ENCODE data around the gene SHOC2.

SHOC2 gene

GRCh38 chr10:111037858-111038257, 118.5 kb downstream of the SHOC2 start:
- Histone ChIP-seq H3K27ac (ENCODE audit: low read depth, low read length, poor library complexity, severe bottlenecking) (no peak overlapping the region), H2AFZ (ENCODE audit: low read length) (no peak overlapping the region), H3K4me2 (ENCODE audit: low read length) (no peak overlapping the region), H3K79me2 (ENCODE audit: insufficient read depth, low read length) (no peaks in the 10 kb centered on the region), H4K20me1 (ENCODE audit: insufficient read depth, low read length) (no peaks in the 10 kb centered on the region), H3K4me3 (ENCODE audit: low read depth, low read length, poor library complexity, severe bottlenecking) (no peak overlapping the region), H3K36me3 (ENCODE audit: insufficient read depth, low read length) (no peaks in the 10 kb centered on the region), H3K9me3 (ENCODE audit: low read length) (peaks cover 12% of the 10 kb centered on the region), H3K4me1 (ENCODE audit: insufficient read depth, low read length, severe bottlenecking) (no peaks in the 10 kb centered on the region), H3F3A (ENCODE audit: insufficient read depth, low read length) (no peaks in the 10 kb centered on the region), H3K9ac (ENCODE audit: low read length) (no peak overlapping the region), H3K27me3 (ENCODE audit: insufficient read depth, low read length) (no peaks in the 10 kb centered on the region), H3K9me2 (ENCODE audit: low read depth, low read length) (no peaks in the 10 kb centered on the region)
- TF ChIP-seq, protein P1, sequence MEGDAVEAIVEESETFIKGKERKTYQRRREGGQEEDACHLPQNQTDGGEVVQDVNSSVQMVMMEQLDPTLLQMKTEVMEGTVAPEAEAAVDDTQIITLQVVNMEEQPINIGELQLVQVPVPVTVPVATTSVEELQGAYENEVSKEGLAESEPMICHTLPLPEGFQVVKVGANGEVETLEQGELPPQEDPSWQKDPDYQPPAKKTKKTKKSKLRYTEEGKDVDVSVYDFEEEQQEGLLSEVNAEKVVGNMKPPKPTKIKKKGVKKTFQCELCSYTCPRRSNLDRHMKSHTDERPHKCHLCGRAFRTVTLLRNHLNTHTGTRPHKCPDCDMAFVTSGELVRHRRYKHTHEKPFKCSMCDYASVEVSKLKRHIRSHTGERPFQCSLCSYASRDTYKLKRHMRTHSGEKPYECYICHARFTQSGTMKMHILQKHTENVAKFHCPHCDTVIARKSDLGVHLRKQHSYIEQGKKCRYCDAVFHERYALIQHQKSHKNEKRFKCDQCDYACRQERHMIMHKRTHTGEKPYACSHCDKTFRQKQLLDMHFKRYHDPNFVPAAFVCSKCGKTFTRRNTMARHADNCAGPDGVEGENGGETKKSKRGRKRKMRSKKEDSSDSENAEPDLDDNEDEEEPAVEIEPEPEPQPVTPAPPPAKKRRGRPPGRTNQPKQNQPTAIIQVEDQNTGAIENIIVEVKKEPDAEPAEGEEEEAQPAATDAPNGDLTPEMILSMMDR (IDR thresholded peaks at IDR 0.05; ENCODE audit: low read length), result peak; percentile 31
- TF ChIP-seq EZH2 (IDR thresholded peaks at IDR 0.05; ENCODE audit: borderline replicate concordance, low read length), result no peak

- Histone ChIP-seq H3K79me2 (ENCODE audit: insufficient read depth, low read length) (no peaks in the 10 kb centered on the region), H3K9me2 (ENCODE audit: low read depth, low read length) (no peaks in the 10 kb centered on the region), H3K9me3 (ENCODE audit: low read length) (peaks cover 12% of the 10 kb centered on the region), H3K4me1 (ENCODE audit: insufficient read depth, low read length, severe bottlenecking) (no peaks in the 10 kb centered on the region), H3K36me3 (ENCODE audit: insufficient read depth, low read length) (no peaks in the 10 kb centered on the region), H2AFZ (ENCODE audit: low read length) (no peak overlapping the region), H3K4me3 (ENCODE audit: low read depth, low read length, poor library complexity, severe bottlenecking) (no peak overlapping the region), H3F3A (ENCODE audit: insufficient read depth, low read length) (no peaks in the 10 kb centered on the region), H3K9ac (ENCODE audit: low read length) (no peak overlapping the region), H4K20me1 (ENCODE audit: insufficient read depth, low read length) (no peaks in the 10 kb centered on the region), H3K27ac (ENCODE audit: low read depth, low read length, poor library complexity, severe bottlenecking) (no peak overlapping the region), H3K27me3 (ENCODE audit: insufficient read depth, low read length) (no peaks in the 10 kb centered on the region), H3K4me2 (ENCODE audit: low read length) (no peak overlapping the region)
- TF ChIP-seq, protein P1 (IDR thresholded peaks at IDR 0.05; ENCODE audit: low read length), result no peak
- TF ChIP-seq EZH2 (IDR thresholded peaks at IDR 0.05; ENCODE audit: borderline replicate concordance, low read length), result no peak
These were observed 120.1 kb downstream of the SHOC2 start for GRCh38 chr10:111039522-111039921.

GRCh38 chr10:111057006-111057405, 137.6 kb downstream of the SHOC2 start:
- H3K27ac ChIP-seq (ENCODE audit: low read depth, low read length, poor library complexity, severe bottlenecking), result no peak overlapping the region
- H3K9me2 ChIP-seq (ENCODE audit: low read depth, low read length), result no peaks in the 10 kb centered on the region
- H3K4me1 ChIP-seq (ENCODE audit: insufficient read depth, low read length, severe bottlenecking), result no peaks in the 10 kb centered on the region
- no peak overlapping the region for H2AFZ ChIP-seq (ENCODE audit: low read length)
- peaks cover 12% of the 10 kb centered on the region for H3K9me3 ChIP-seq (ENCODE audit: low read length)
- no peaks in the 10 kb centered on the region for H3K27me3 ChIP-seq (ENCODE audit: insufficient read depth, low read length)
- no peaks in the 10 kb centered on the region for H3K36me3 ChIP-seq (ENCODE audit: insufficient read depth, low read length)
- no peaks in the 10 kb centered on the region for H4K20me1 ChIP-seq (ENCODE audit: insufficient read depth, low read length)
- H3K4me2 ChIP-seq (ENCODE audit: low read length), result no peak overlapping the region
- TF ChIP-seq EZH2 (IDR thresholded peaks at IDR 0.05; ENCODE audit: borderline replicate concordance, low read length), result no peak
- TF ChIP-seq, protein P1 (IDR thresholded peaks at IDR 0.05; ENCODE audit: low read length), result no peak
- H3F3A ChIP-seq (ENCODE audit: insufficient read depth, low read length), result no peaks in the 10 kb centered on the region
- H3K79me2 ChIP-seq (ENCODE audit: insufficient read depth, low read length), result no peaks in the 10 kb centered on the region
- H3K4me3 ChIP-seq (ENCODE audit: low read depth, low read length, poor library complexity, severe bottlenecking), result no peak overlapping the region
- H3K9ac ChIP-seq (ENCODE audit: low read length), result no peak overlapping the region

Measured in OCI-LY1 (cell line).